GM12865 (cell line): ENCODE measurements around the gene PIAS1.
A peak's percentile ranks its signal among the peaks of the same experiment; 100 is the strongest.

Experiments used
- DNase-seq: peaks from one replicate; pipeline ENCODE4 v3.0.0; 2010; ENCODE audit warnings: low read depth
- H3K4me3 ChIP-seq: 2 replicates; pipeline ENCODE4 v1.5.1; 2011; ENCODE audit warnings: mild to moderate bottlenecking, low read depth, low read length, control low read depth
- TF ChIP-seq, protein P1 (sequence below): IDR thresholded peaks from 2 replicates; pipeline ENCODE4 v1.5.1; 2011; ENCODE audit warnings: low read length, control low read depth, low read depth, inconsistent platforms; ENCODE audit not compliant: insufficient read depth; ENCODE audit errors: missing control alignments

The PIAS1 gene

DNA sequence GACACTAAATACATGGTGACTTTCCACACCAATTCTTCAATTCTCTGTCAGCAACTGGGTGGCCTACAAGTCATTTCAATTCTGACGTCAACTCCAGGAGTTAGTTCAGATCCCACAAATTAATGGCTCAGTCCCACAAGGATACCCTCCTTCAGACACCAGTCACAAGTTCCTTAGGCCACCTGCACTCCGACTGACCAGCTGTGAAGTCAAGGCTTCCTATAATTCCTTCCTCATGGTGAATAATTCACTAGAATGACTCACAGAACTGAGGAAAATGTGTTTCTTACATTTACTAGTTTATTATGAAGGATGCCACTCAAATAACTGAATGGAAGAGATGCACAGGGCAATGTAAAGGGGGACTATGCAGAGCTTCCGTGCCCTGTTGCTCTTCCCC, 6.3 kb upstream of the PIAS1 start:
- DNase-seq: no peak

DNA sequence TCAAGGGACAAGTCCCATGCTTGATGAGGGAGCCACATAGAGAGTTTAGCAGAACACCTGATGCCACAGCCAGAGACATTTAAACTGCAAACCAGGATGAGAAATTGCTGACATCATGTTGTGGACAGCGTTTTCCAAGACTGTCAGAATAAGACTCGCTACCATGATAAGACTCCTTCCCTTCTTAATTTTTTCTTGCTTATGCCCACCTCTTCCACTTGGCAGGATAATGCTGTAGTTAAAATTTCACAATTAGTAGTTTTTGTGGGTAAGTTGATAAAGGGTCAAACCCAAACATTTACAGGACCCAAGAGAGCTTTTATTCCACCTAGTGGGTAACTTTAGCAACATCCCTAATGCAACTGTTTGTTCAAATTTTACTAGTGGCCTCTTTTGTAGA, 3.0 kb upstream of the PIAS1 start:
- H3K4me3 ChIP-seq: no peak overlapping the region
- DNase-seq: peak; percentile 15
- TF ChIP-seq, protein P1, sequence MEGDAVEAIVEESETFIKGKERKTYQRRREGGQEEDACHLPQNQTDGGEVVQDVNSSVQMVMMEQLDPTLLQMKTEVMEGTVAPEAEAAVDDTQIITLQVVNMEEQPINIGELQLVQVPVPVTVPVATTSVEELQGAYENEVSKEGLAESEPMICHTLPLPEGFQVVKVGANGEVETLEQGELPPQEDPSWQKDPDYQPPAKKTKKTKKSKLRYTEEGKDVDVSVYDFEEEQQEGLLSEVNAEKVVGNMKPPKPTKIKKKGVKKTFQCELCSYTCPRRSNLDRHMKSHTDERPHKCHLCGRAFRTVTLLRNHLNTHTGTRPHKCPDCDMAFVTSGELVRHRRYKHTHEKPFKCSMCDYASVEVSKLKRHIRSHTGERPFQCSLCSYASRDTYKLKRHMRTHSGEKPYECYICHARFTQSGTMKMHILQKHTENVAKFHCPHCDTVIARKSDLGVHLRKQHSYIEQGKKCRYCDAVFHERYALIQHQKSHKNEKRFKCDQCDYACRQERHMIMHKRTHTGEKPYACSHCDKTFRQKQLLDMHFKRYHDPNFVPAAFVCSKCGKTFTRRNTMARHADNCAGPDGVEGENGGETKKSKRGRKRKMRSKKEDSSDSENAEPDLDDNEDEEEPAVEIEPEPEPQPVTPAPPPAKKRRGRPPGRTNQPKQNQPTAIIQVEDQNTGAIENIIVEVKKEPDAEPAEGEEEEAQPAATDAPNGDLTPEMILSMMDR: no peak

More for the DNA sequence above, 6.3 kb upstream of the PIAS1 start:
- TF ChIP-seq, protein P1: no peak
- no peak overlapping the region for H3K4me3 ChIP-seq

DNA sequence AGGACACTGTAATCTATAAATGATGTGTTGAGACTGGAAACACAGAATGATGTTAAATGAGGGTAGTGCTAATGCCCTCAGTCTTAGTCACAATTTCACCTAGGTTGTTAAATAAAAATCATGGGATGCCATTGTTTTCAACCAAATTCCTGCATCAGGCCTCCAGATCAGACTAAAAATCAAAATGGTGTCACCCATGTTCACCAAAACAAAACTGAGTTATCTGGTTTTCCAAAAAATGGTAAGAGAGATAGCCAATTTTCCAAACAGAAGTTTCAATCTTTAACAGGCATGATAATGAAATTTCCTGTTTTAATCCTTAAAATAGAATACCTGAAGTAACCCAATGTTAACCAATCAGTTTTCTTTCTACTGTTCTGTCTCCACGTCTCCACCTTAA, 2.2 kb upstream of the PIAS1 start:
- H3K4me3 ChIP-seq: no peak overlapping the region
- DNase-seq: no peak
- TF ChIP-seq, protein P1: no peak

DNA sequence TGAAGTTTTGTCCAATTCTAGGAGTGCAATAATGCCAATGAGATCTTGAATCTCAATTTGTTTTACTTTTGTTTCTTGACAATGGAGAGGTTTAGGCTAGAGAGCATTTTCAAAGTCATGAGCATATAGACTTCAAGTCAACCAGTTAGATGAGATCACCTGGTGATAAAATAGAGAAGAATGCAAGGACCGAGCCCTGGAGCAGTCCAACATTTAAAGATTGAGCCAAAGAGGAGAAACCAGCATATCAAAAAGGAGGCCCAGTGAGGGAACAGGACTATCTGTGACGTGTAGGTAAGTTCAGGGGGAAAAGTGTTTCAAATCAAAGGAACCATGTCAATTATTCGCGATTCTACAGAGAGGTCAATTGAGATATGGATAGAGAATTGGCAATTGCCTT, 1.7 kb upstream of the PIAS1 start:
- H3K4me3 ChIP-seq: no peak overlapping the region
- TF ChIP-seq, protein P1: no peak
- no peak for DNase-seq

DNA sequence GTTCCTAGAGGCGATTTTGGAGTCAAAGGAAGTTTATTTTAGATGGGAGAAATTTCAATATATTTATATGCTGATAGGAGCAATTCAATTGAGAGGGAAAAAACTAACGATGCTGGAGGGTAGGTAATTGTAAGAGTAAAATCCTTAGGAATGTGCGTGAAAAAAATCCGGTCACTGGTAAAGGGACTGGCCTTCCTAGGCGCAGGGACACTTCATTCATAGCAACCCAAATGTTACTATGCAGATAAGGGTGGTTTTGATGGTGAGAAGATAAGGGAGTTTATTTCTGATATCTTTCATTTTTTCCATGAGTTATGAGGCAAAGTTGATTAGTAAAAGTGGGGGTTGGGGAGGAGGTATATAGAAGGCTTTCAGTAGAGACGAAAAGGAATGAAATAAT, 1.1 kb upstream of the PIAS1 start:
- no peak overlapping the region for H3K4me3 ChIP-seq
- TF ChIP-seq, protein P1: no peak
- no peak for DNase-seq

DNA sequence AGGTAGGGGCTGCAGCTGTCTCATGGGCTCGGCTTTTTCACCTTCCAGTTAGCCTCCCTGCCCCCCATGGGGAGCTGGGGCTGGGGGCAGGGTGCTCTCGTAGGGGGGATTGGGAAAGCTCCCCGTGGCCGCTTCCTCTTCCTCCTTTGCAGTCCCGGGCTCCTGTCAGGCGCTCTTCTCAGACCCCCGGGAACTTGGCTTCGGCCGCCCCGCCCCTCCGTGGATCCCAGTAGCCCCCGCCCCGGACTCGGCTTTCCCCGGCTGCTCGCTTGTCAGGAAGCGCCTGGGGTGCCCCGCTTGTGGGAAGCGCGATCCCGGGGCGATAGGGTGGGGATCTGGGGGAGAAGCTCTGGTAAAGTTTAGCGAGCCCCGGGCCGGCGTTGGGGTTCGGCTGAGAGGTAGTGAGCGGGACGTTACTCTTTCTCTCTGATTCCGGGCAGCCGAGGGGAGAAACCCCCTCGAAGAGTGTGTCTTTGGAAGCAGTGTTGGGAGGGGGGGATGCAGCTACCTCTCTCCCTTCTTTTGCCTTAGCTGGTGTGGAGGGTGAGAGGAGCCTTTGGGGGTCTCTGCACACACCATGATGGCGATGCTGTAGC, 611 bp downstream of the PIAS1 start:
- peak; percentile 58 for DNase-seq

DNA sequence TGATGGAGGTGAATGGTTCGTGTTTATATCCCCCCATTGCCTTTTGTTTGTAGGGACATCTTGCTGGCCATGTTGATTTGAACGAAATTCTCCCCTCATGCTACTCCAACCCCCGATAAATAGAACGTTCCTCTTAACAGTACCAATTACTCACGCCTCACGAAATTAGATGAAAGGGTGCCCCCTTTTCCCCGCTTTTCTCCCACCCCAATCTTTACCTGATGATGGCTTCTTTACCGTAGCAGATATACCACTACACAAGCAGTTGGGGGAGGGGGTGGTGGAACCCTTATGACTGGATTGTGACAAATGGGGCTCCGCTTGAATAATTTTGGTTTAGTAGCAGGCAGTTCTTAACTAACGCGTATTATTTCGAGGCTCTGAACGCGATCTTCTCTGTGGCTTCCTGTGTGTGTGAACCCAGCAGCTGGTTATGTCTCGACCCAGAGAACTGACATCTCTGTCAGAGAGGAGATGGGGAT, 1.1 kb downstream of the PIAS1 start:
- peak; percentile 95 for DNase-seq
- H3K4me3 ChIP-seq: peak overlapping the region; percentile 64
- TF ChIP-seq, protein P1: no peak

More for the DNA sequence above, 611 bp downstream of the PIAS1 start:
- peak overlapping the region; percentile 64 for H3K4me3 ChIP-seq
- TF ChIP-seq, protein P1: no peak
